GM21529 (cell line): ENCODE measurements around the gene CD52.
"Not testable (repeated sequence)": the region's sequence is repeated elsewhere in the genome, so short reads cannot be mapped to it uniquely, and the experiment has no call there.

Experiments
- ATAC-seq: cut with Tn5 transposase; IDR thresholded peaks from one replicate; pipeline ENCODE4 v1.9.1; 2021; ENCODE audit not compliant: unreplicated experiment

Gene CD52

DNA sequence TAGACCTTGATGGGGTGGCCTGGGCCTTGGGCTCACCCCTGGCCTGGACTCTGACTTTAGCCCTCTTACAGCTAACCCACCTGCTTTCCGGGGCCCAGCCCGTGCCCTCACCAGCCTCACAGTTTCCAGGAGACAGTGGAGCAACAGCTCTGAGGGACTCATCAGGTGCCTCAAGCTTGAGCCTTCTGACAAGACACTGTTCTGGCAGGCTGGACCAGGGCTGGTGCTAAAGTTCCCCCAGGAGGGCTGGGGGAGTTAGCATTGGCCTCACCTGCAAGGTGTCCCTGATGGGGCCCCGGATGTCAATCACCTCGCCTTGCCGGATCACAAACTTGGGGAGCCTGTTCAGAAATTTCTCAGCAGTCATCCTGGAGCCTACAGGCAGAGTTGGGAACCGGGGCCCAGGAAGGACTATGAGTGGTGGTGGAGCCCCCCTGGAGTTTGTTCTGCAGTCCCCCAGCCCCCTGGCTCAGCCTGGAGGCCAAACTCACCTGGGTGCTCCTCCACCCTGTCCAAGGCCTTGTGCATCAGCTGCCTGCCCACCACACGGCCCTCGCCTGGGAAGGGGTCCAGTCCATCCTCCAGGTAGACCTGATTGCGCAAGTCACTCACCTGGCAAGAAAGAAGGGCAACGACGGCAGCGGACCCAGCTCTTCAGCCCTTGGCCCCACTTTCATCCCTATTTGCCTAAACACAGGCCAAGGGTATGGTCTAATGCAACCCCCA is 33.7 kb upstream of the CD52 start:
- no peak for ATAC-seq

DNA sequence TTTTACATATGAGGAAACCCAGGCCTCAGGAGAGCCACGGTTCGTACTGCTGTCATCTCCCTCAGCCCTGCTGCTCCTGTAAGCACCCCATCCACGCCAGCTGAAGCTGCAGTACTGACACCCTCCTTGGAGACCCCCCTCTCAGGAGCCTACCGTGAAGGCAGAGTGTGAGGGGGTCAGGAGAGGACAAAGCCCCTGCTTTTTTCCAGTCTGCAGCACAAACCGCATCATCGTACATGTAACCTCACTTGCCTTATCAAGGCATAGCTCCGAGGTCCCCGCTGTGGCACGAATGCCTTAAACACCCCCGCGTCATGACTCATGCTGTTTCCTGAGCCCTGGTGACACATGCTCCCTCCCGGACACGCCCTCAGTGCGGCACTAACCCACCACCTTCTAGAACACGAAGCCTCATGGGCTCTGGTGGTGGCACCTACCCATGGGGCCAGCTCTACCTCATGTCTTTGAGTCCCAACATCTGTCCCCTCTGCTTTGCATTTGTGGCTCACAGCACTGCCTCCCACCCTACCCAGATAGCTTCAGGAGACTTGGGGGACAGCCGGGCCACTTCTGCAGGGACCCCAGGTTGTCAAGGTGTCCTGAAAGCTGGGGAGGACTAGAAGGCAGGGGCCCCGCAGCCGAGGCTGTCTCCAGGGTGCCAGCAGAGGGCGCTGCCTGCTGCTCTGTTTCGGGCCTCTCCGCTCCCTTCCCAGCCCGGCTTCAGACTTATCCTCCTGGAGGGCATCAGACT is 33.0 kb upstream of the CD52 start:
- no peak for ATAC-seq

DNA sequence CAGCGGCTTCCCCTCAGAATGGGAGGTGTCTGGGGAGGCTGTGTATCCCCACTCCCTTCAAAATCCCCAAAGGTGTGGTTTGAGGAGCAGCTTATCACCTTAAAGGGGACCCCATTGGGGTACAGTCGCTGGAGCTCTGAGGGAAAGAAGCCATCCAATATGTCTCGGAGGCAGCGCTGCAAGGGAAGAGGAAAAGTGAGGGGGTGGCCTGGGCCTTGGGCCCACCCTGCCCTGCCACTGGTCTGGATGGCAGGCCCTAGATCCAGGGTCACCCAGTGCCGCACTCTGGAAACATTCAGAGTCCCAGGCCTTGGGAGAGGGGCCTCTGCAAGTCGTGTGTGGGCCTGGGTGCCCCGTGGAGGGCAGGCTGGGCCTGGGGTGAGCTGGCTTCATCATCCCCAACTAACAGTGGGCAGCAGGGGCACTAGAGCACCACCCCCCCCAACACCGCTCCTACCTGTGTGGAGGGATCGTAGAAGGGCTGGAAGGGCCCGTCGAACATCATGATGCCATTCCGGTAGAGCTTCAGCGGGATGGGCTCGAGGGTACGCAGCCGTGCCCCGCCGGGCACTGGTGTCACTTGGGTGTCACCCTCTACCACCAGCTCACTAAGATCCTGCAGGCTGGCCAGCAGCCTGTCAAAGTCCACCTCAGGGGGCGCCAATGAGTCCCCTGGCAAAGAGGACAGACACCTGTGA is 32.2 kb upstream of the CD52 start:
- ATAC-seq, result no peak

DNA sequence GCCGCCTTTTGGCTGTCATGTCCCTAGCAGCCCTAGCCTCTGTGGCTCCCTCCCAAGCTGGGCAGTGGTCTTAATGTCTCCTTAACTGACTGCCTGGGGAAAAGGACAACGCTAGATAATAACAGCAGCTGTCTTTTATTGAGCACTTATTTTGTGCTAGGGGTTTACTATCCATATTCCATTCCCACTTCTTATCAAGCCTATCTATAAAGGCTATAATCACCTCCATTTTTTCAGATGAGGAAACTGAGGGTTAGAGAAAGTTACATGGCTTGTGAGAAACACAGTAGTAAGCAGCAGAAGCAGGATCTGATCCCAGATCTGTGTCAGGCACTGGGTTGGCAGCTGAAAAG is 31.7 kb upstream of the CD52 start:
- no peak for ATAC-seq

DNA sequence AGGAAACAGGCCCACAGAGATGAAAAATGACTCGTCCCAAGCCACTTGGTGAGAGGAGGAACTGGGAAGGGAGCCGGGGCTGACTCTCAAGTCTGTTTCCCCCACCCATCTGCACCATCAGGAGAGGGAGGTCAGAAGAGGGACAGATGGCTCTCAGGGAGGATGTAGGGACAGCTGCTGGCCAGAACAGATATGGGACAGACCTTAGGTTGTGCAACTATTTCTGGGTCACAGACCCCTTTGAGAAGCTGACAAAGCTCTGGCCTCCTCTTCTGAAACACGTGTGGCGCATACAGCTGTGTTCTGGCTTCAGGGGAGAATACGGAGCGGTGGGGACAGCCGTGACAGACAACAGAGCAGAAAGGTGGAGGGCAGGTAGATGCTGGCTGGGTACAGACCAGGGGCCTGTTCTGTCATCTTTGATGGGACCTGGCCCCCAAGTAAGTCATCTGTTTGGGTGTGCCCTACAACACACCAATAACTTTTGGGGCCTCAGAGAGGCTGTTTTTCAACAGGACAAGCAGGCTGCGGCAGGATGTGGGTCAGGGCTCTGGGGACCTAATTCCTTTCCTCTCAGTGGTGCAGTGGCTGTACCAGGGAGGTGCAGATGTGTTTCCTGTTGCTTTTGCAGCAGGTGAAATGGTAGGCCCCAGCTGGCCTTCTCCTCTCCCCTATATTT is 30.6 kb upstream of the CD52 start:
- ATAC-seq, result peak; percentile 43

DNA sequence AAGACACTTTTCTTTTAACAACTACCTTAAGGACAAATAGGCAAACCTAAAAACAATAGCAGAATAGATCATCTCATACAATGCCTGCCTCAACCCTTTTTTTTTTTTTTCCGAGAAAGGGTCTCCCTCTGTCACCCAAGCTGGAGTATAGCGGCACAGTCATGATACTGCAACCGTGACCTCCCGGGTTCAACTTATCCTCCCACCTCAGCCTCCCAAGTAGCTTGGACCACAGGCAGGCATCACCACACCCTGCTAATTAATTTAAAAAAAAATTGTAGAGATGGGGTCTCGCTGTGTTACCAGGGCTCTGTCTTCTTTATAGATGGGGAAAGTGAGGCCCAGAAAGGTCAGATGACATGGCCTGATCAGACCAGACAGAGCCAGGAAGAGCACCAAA is 29.9 kb upstream of the CD52 start:
- ATAC-seq, result no peak

DNA sequence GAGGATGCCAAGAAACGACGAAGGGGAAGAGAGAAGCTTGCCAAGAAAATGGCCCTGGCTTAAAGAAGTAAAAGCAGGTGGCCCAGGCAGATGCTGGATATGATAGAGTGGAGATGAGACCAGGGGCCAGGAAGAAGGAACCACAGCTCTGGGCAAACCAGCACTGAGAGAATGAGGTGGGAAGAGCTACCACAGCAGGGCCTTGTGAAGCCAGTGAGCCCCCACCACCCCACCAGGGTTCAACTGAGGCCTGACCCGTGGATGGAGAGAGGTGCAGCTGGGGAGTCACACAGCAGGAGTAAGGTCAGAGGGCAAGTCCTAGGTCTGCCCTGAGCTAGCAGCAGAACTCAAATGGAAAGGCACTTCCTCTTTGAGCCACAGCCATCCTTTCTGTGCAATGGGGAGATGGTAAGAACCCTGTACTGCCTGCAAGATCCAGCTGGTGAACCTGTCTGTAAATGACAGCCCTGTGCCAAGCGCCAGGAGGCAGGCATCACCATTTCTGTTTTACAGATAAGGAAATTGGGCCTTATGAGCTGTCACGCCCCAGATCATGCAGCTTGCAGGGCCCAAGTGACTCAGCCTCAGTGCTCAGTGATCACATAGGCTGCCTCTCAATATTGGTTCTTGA is 29.3 kb upstream of the CD52 start:
- ATAC-seq, result no peak

DNA sequence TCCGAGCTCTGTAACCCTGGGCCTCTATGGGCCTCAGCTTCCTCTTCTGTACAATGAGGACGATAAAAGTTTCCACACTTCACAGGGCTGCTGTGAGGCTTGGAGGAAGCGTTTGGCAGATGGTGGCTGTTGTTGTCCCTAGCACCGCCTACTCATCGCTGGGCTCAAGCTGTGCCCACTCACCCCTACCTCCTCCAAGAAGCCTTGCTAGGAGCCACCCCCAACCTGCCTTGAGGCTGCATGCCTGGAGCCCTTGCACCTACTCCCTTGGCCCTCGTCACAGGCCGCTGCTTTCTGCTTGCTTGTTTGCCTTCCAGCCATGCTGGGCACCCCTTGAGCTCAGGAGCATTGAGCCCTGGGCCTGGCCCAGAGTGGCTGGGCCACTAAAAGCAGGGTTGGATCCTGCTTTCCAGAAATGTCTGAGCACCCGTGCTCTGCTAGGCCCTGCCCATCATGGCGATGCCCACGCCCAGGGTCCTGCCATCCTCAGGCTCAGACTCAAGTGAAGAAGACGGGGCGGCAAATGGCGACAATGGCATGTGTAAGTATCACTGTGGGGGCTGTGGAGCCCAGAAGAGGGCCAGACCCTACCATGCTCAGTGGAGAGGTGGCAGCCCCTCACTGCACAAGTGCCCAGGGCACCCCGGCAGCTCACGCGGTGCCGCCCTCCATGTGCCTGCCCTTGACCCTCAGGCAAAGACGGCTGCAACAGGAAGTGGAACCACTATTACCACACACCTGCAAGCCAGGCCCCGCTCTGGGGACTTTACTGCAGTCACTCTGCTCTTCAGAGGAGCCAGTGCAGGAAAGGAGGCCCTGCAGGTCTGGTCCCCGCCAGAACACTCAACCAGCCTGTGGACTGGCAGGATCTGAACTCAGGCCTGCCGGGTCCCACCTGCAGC is 28.3 kb upstream of the CD52 start:
- ATAC-seq, result peak; percentile 39

DNA sequence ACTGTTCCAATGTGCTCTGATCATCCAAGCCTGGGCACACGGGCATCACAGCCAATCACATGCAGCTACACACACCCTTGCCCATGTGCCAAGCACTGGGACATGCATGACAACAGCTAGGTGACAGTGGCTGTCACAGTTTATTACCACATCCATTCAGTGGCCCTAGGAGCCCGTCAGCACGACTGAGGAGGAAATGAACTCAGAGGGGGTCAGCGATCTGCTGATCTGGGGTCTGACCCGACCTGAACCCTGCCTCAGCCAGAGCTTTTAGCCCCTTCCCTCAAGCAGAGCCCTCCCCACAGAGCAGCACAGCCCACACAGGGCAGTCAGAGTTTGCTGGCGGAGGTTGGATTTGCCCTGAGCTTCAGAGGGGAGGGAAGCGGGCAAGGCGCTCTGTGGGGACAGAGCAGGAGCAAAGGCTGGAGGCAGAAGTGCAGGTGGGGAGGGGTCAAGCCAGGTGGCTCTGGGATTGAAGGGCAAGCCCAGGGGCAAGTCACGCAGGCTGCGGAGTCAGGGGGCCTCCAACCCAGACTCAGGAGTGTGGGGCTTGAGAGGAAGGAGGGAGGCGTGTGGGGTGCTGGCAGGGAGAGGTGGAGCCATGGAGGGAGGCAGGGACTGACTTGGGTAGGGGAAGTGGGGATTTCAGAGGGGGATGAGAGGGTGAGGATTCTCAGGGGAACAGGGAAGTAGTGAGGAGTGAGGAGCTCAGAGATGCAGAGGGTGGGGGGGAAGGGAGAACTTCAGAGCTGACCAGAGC is 27.5 kb upstream of the CD52 start:
- ATAC-seq, result no peak

DNA sequence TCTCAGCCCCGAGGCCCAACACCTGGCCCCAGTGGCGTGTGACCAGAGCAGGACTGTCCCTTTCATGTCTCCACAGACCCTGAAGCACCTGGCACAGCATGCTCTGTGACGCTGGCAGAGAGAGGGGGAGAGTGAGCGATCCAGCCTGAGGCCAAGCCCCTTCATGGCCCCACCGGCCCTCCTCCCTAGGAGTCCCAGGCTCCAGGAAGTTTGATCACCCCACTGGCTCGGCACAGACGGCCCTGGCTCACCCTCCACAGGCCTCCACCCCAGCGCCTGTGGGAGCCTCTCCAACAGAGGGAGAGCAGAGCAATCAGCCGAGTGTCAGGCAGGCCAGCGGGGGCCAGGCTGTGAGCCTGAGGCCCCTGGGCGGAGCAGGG is 26.9 kb upstream of the CD52 start:
- ATAC-seq, result no peak

DNA sequence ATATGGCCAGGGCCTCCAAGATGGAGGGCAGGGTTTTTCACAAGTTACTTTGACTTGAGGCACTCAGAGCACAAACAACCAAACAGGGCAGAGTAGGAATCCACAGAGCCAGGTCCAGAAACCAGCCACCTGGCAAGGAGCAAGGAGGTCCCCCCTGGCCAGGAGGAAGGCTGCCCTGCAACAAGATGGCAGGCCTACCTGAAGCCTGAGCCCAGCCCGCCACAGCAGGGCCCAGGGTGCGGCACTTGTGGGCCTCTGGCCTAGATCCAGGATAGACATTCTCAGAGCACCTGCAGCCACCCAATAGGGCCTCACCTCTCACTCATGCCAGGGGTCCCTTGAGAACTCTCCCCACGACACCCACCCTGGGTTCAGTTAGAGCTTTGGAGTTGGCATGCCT is 26.3 kb upstream of the CD52 start:
- ATAC-seq, result no peak

DNA sequence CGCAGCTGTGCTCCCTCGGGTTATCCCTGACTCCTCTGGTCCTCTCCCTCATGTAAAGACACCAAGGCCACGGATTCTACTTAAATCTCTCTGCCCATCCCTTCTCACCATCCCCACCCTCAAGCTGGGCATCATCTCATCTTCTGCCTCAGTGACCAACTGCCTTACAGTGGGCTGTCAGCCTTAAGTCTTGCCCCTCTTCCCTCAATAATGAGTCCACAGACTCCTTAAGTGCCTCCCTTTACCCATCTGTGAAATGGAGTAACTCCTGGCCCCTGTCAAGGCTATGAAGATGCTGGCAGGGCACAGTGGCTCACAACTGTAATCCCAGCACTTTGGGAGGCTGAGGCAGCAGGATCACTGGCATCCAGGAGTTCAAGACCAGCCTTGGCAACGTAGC is 25.8 kb upstream of the CD52 start:
- ATAC-seq, result no peak

DNA sequence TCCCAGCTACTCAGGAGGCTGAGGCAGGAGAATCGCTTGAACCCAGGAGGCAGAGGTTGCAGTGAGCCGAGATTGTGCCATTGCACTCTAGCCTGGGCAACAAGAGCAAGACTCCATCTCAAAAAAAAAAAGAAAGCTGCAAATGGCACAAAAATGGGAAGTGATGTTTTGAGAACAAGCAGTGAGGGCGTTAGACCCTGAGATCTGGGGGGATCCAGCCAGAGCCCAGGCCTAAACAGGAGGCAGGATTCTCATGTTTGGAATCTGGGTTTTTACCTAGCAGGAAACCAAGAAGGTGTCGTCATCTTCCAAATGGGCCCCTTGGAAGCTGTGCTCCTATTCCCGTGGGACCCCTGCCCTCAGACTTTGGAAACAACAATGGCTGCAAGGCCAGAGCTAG is 25.0 kb upstream of the CD52 start:
- not testable (repeated sequence) for ATAC-seq

DNA sequence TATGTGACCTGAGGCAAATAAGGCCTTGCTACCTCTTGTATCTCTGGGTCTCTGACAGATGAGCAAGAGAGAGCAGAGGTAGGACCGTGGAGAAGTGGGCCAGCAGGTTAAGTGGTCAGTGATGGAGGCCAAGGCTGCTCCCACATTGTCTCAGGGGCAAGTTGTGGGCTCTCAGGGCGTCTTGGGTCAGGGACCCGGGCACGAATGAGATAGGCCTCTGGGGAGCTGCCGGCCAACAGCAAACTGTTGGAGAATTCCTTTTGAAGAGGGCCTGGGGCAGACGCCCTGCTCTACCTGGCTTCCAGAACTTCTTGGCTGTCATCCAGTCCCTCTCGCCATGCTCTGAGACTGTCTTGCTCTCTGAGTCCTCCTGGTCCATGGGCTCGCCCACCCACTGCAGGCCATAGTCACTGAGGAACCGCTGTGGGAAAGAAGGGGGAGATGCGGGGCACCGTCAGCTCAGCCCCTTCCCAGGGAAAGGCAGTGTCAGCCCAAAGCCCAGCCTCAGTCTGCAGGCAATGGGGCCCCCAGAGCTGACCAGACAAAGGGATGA is 23.8 kb upstream of the CD52 start:
- ATAC-seq, result no peak

DNA sequence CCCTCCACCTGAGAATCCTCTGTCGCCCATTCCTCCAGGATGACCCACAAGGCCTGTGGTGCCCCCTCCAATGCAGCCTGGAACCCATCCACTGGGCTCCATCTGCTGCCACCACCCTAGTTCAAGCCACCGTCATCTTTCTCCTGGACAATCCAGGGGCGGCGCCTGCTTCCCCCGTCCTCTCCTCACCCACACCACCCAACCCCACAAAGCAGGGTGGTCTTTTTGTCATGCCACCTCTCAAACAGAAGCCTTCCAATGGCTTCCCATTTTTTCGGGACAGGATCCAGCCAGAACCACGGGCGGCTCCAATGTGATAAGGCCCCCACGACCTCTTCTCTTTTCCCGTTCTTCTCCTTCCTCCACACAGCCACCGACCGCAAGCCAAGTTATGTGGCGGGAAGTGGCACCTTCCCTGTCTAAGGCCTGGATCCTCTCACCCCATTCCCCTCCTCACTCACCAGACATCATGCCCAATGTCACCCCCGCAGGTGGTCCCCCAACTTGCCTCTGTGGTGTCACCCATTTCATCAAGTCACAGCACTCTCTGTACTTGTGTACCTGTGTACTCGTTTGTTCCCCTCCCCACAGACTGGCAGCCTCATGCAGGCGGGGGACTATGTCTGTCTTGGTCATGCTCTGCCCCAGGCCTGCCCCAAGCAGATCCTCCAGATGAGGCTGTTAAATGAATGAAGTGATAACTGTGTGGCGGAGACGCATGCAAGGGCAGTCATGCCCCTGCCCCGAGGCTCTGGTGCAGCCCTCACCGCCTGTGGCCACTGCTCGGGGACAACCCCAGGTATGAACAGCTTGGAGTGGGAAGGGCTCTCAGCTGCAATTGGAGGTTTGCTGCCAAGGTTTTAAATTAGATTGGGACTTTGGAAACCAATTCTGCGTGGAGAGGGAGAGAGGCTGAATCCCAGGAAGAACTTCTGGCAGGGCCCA is 22.3 kb upstream of the CD52 start:
- ATAC-seq, result no peak

DNA sequence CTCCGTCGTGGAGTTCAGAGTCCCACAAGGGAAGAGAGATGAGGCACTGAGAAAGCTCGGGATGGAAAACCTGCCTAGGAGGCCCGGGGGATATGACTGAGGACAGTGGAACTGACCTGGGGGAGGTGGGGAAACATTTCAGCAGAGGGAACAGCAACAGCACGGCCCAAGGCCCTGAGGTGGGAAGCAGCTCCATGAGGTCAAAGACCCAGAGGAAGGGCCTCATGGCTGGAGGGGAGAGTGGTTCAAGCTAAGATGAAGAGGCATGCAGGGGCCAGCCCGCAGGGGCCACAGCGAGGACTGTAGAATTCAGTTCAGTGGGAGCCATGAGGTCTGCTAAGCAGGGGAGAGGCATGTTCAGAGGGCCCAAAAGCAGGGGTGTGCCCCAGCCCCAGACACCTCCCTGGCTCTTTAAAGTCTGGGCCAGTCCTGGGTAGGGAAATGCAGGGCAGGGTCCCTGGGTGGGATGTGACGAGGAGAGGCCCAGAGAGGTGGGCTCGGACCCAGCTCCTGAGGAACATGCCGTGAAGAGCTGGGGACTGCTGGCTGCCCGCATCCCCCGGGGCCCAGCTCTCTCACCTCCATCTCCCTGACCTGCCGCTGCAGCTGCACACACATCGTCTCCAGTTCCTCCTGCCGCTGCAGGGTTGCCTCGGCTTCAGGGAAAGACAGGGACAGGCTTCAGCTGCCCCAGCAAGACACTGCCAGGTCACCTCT is 21.3 kb upstream of the CD52 start:
- no peak for ATAC-seq

DNA sequence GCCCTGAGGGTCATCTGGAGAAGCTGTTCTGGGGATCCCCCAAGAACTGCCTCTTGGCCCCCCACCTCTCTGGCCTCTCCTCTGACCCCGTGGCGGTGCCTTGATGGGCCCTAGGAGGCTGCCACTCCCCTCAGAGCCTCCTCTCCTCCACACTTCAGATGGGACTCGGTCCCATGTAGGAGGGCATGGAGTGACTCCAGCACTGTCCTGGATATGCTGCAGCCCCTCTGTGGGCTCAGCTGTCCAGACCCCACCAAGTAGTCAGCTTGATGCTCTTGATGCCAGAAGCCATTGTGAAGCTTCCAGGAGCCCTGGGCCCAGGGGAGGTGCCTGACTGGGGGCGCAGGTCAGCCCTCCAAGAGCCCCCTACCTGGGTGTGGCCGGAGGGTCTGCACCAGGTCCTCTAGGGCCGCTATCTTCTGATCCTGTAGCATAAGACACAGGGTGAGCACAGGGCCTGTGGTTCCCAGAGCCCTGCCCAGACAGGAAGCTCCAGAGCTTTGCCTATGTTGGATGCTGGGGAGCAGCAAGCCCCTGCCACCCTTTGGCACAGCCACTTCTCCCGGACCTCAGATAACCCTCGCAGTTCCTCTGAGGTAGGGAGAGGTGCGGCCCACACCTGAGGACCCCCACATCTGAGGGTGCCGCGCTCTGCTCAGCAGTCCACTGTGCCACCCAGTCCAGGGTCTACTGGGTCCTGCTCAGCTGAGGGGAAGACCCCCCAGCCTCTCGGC is 20.5 kb upstream of the CD52 start:
- no peak for ATAC-seq
